A204.1 (cell line): ENCODE measurements around the gene GOLGA6L6.
"Not testable (repeated sequence)": the region's sequence is repeated elsewhere in the genome, so short reads cannot be mapped to it uniquely, and the experiment has no call there.

Source experiments
- FAIRE-seq: peaks from 2 replicates; lab custom pipeline; 2012; peaks lifted over from hg19 to GRCh38; lab: Jason Lieb, UNC

Gene GOLGA6L6

DNA sequence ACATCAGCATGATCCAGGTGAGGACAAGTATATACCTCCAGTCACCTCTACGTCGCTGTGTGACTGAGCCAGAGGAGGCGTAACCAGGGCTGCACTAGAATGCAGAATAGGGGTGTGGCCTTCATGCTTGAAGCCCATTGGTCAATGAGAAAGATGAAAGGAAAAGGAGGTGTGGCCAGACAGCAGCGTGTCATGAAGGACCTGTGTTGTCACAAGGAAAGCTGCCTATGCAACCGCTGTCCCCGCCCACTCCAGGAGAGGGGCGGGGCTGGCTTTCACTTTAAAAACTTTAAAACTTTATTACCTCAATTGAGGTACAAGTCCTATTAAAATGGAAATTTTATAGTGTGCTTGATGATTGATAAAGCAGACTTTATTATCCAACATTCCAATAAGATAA is at the start of gene GOLGA6L6:
GOLGA6L6 (minus strand) TSS at position 101 of the 400 bp plus-strand sequence; CDS start at position 10, 91 bp downstream.
- FAIRE-seq = not testable (repeated sequence)

DNA sequence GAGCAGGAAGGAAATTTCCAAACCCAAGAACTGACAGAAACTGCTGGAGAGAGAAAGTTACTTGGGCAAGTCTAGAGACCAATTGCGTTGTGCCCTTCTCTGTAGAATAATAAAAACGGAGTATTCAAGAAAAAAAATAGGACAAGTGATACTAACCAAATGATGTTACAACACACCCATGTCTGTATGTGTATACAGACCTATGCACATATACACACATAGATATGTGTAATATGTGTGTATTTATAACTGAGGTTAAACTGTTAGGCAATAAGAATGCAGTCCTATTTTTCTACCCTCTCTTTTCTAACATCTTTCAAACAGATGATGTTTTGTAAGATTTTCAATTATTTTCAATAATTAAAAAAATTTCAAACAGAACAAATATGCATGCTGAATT is 48.5 kb upstream of the GOLGA6L6 start:
- not testable (repeated sequence) for FAIRE-seq

DNA sequence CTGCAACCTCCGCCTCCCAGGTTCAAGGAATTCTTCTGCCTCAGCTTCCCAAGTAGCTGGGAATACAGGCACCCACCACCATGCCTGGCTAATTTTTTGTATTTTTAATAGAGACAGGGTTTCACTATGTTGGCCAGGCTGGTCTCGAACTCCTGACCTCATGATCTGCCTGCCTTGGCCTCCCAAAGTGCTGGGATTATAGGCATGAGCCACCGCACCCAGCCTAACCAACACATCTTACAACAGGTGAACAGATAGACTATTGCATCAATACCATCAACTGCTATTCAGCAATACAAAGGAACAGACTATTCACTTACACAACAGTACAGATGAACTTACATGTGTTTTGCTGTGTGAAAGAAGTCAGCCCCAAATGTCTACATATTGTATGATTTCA is 45.2 kb upstream of the GOLGA6L6 start:
- FAIRE-seq = not testable (repeated sequence)

- not testable (repeated sequence) for FAIRE-seq
Observed at GRCh38 chr15:20582726-20583115, 41.1 kb upstream of the GOLGA6L6 start.

GRCh38 chr15:20582109-20582725 is 40.6 kb upstream of the GOLGA6L6 start:
- FAIRE-seq = not testable (repeated sequence)

DNA sequence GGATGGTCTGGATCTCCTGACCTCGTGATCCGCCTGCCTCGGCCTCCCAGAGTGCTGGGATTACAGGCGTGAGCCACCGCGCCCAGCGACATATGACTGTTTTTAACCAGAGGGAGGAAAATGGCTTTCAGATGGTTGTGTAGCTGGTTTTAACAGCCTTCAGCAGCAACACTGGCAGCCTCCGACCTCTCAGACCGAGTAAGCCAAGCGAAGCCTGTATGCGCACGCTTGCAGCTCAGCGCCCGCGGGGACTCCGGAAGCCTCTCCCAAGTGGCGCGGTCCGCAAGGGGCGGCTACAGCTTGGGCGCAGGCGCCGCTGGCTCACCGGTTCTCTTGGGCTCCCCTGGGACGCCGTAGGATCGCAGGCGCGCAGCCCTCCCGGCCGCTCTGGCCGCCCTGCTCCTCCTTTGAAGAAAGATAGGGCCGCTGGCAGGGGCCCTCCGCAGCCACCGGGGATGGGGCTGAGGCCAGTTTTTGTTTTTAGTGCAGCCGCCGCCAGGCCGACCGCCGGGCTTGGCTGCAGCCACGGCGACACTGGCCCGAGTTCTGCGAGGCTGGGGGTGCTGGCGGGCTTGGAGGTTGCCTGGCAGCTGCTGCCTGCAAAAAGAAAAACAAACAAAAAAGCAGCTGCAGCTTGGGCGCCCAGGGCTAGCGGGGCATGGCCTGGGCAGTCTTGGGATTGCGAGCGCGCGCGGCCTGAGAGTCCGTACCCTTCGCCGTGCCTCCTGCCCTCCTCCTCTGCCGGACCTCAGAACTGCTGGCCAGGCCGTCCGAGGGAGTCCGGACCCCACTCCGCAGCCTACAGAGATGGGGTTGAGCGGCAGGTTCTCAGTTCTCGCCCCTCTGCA is 39.9 kb upstream of the GOLGA6L6 start:
- not testable (repeated sequence) for FAIRE-seq

GRCh38 chr15:20579662-20580061 is 38.1 kb upstream of the GOLGA6L6 start:
- FAIRE-seq = not testable (repeated sequence)

DNA sequence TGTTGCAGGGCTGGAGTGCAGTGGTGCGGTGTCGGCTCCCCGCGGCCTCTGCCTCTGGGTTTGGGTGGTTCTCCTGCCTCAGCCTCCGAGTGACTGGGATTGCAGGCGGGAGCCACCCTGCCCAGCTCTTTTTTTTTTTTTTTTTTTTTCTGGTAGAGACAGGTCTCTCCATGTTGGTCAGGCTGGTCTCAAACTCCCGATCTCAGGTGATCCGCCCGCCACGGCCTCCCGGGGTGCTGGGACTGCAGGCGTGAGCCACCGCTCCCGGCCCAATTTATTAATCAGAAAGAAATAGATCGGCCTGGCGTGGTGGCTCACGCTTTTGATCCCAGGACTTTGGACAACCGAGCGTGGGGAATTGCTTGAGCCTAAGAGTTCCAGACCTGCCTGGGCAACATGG is 9.7 kb upstream of the GOLGA6L6 start:
- FAIRE-seq = not testable (repeated sequence)

- not testable (repeated sequence) for FAIRE-seq
Observed at GRCh38 chr15:20505926-20506658, 35.5 kb downstream of the GOLGA6L6 start.

GRCh38 chr15:20502839-20503238 is 38.8 kb downstream of the GOLGA6L6 start:
- FAIRE-seq = not testable (repeated sequence)

DNA sequence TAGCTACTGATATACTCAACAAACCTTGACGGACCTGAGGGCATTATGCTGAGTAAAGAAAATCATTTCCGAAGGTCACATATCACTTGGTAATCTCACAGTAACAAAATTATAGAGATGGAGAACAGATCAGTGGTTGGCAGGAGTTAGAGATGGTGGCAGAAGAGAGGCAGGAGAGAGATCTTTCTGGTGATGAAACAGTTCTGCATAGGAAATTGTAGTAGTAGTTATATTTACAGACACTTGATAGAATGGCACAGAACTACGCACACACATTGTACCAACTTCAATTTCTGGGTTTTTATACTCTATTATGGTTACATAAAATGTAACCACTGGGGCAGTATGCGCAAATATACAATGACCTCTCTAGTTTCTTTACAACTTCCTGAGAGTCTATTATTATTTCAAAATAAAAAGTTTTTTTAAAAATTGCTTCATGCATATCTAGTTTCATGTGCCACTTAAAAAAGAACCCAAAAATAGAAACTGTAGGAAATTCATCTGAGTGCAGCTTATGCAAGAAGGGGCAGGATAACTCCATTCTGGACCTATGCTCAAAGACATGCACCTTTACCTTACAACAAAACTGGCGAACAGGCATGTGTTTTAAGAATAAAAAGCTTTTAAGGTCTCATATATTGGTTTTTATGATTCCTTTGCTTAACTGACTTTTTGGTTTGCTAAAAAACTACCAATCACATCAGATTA is 39.9 kb downstream of the GOLGA6L6 start:
- FAIRE-seq = not testable (repeated sequence)

DNA sequence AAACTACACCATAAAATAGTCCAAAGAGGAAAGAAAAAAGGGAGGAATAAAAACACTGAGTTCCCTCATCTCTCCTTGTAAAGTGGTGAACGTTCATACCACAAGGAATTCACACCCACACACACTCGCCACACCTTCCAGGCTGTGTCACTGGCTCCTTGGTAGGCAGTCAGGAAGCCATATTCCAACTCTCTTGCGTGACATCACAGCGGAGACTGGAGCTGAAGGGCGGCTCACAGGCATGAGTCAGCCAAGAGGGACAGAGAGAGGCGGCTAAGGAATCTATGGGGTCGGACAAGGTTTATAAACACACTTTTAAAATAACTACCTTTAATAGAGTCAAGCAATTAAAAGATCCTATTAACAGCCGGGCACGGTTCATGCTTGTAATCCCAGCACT is 43.8 kb downstream of the GOLGA6L6 start:
- FAIRE-seq = not testable (repeated sequence)

- FAIRE-seq = not testable (repeated sequence)
Observed at GRCh38 chr15:20493035-20493434, 48.6 kb downstream of the GOLGA6L6 start.

DNA sequence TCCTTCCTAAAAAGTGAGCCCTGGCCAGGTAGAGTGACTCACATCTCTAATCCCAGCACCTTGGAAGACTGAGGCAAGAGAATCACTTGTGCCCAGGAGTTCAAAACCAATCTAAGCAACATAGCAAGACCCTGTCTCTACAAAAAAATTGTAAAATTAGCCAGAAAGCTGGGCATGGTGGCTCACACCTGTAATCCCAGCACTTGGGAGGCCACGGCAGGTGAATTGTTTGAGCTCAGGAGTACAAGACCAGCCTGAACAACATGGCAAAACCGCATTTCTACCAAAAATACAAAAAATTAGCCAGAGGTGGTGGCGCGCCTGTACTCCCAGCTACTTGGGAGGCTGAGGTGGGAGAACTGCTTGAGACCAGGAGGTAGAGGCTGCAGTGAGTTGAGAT is 49.0 kb downstream of the GOLGA6L6 start:
- not testable (repeated sequence) for FAIRE-seq

- FAIRE-seq = not testable (repeated sequence)
Observed at GRCh38 chr15:20489320-20489719, 52.3 kb downstream of the GOLGA6L6 start.
